Measurements from ENCODE around the gene LZTR1. TPM values are rescaled to one million over a fixed set of nuclear protein-coding genes. Genes with fewer than 3 reads are reported as not detected.

The LZTR1 gene
- total RNA-seq, 2 experiments from 2014 or later = 56.2 to 58.0 TPM

DNA sequence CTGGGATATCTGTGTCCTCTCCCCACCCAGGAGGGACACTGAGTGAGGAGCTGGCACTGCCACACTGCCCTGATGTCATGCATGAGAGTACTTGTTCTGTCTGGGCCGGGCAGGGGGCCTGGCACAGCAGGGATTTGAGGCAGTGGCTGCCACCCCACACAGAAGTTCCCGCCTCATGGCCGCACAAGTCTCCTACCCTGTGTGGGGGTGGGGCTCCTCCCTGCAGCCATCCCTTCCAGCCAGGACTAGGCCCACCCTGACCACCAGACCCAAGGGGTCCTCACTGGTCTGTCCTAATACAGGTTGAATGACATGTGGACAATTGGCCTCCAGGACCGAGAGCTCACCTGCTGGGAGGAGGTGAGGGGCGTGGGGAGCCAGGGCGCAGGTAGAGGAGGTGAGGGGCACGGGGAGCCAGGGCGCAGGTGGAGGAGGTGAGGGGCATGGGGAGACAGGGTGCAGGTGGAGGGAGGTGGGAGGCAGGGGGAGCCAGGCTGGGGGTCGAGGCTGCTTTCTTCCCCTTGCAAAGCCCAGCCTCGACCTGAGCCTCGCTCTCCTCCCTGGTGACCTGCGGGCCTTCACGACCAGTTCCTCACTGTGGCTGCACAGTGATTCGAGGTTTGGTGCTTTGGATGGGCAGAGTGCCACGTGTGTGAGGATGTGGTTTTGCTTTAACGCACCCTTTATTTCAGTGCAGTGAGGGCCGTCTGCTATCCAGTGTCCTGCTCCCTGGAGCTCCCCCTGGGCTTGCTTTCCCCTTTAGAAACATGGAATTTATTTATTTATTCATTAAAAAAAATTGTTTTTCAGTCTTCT lies 7.4 kb downstream of the LZTR1 start:
- ChIA-PET CTCF (no interaction called here), POLR2A (interaction anchor here (1.1 kb wide), 1 partner anchor 11 kb away, joined by 4 read pairs; no protein-coding TSS in a partner anchor)
- no peaks in the 10 kb centered on the region for H3K27me3 Mint-ChIP-seq (ENCODE audit: low read depth)

DNA sequence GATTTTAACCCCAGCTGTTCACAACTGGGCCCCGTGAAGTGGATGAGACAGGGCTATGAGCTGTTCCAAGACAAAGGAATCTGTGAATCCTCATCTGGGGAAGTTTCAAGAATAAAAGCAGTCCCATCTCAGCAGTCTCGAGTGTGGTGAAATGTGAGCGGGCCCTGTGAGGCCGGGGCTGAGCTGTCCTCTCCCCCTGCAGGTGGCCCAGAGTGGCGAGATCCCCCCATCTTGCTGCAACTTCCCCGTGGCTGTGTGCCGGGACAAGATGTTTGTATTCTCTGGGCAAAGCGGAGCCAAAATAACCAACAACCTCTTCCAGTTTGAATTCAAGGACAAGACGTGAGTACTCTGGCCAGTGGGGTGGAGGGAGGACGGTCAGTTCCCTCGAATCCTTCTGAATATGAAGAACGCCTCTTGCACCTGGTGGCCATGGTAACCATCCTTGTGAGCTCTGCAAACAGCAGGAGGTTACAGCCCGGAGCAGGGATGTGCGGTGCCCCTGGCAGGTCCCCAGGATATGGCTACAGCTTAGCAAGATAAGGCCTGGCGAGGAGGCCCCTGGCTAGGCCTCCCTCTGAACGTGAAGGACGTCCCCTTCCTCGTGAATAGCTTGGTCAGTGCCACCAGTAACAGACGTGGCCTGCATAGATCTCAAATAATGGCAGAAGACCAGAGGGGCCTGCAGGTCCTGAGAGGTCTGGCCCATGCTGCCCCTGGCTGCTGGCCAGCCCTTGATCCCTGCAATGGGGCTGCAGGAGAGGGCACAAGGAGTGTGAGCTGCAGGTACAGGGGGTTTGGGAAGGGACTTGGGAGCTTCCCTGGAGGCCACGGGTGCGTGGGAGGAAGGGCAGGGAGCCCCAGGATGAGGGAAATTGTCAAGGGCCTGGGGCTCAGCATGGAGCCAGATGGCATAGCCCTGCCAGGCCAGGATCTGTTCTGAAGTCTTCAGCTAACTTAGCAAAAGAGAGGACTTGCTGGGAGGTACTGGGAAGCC lies 8.4 kb downstream of the LZTR1 start:
- DNase-seq (no peak), ATAC-seq (no peak)
- H3K4me1 Mint-ChIP-seq (ENCODE audit: low read depth) = peaks cover 10% of the 10 kb centered on the region
- ChIA-PET CTCF (interaction anchor here (1.2 kb wide), 1 partner anchor 12 kb away, joined by 3 read pairs; the partner anchor contains the start of gene THAP7), POLR2A (interaction anchor here (1.1 kb wide), 1 partner anchor 10 kb away, joined by 4 read pairs; no protein-coding TSS in a partner anchor)
- peaks cover 9% of the 10 kb centered on the region for H3K36me3 Mint-ChIP-seq (ENCODE audit: low read depth)
- no peaks in the 10 kb centered on the region for H3K9me3 Mint-ChIP-seq (ENCODE audit: insufficient read depth)
- no peaks in the 10 kb centered on the region for H3K27me3 Mint-ChIP-seq (ENCODE audit: low read depth)
- no peak overlapping the region for H3K27ac Mint-ChIP-seq
- H3K4me3 Mint-ChIP-seq = no peak overlapping the region

More for the DNA sequence above, 7.4 kb downstream of the LZTR1 start:
- DNase-seq = no peak
- no peak for ATAC-seq
- H3K4me1 Mint-ChIP-seq (ENCODE audit: low read depth) = peaks cover 10% of the 10 kb centered on the region
- H3K9me3 Mint-ChIP-seq (ENCODE audit: insufficient read depth) = no peaks in the 10 kb centered on the region
- peaks cover 9% of the 10 kb centered on the region for H3K36me3 Mint-ChIP-seq (ENCODE audit: low read depth)
- no peak overlapping the region for H3K4me3 Mint-ChIP-seq
- H3K27ac Mint-ChIP-seq = no peak overlapping the region

GRCh38 chr22:20991252-20992055 lies 9.4 kb downstream of the LZTR1 start:
- ChIA-PET POLR2A (interaction anchor here (0.7 kb wide), 1 partner anchor 9 kb away, joined by 3 read pairs; no protein-coding TSS in a partner anchor), CTCF (interaction anchor here (1.2 kb wide), 1 partner anchor 11 kb away, joined by 3 read pairs; the partner anchor contains the start of gene THAP7)
- ATAC-seq (no peak), DNase-seq (no peak)
- Mint-ChIP-seq H3K4me3 (no peak overlapping the region), H3K4me1 (ENCODE audit: low read depth) (peaks cover 10% of the 10 kb centered on the region), H3K36me3 (ENCODE audit: low read depth) (peaks cover 12% of the 10 kb centered on the region), H3K27ac (no peak overlapping the region), H3K9me3 (ENCODE audit: insufficient read depth) (no peaks in the 10 kb centered on the region), H3K27me3 (ENCODE audit: low read depth) (no peaks in the 10 kb centered on the region)

GRCh38 chr22:20992056-20992442 lies 10.0 kb downstream of the LZTR1 start:
- ChIA-PET POLR2A (no interaction called here), CTCF (no interaction called here)
- no peak overlapping the region for H3K27ac Mint-ChIP-seq
- no peak for DNase-seq
- H3K27me3 Mint-ChIP-seq (ENCODE audit: low read depth) = no peaks in the 10 kb centered on the region
- H3K4me1 Mint-ChIP-seq (ENCODE audit: low read depth) = peaks cover 10% of the 10 kb centered on the region
- H3K9me3 Mint-ChIP-seq (ENCODE audit: insufficient read depth) = no peaks in the 10 kb centered on the region
- peaks cover 10% of the 10 kb centered on the region for H3K36me3 Mint-ChIP-seq (ENCODE audit: low read depth)
- H3K4me3 Mint-ChIP-seq = no peak overlapping the region
- no peak for ATAC-seq

- ATAC-seq (no peak), DNase-seq (no peak)
- no peak overlapping the region for H3K27ac Mint-ChIP-seq
- H3K4me1 Mint-ChIP-seq (ENCODE audit: low read depth) = peaks cover 10% of the 10 kb centered on the region
- no peak overlapping the region for H3K4me3 Mint-ChIP-seq
- no peaks in the 10 kb centered on the region for H3K27me3 Mint-ChIP-seq (ENCODE audit: low read depth)
- H3K36me3 Mint-ChIP-seq (ENCODE audit: low read depth) = peaks cover 8% of the 10 kb centered on the region
- ChIA-PET POLR2A (interaction anchor here (0.5 kb wide), 1 partner anchor 1325 kb away, joined by 3 read pairs; no protein-coding TSS in a partner anchor), CTCF (no interaction called here)
- H3K9me3 Mint-ChIP-seq (ENCODE audit: insufficient read depth) = no peaks in the 10 kb centered on the region
Observed at GRCh38 chr22:20992456-20993303, 10.6 kb downstream of the LZTR1 start.

- no peak overlapping the region for H3K27ac Mint-ChIP-seq
- H3K4me3 Mint-ChIP-seq = no peak overlapping the region
- peaks cover 13% of the 10 kb centered on the region for H3K36me3 Mint-ChIP-seq (ENCODE audit: low read depth)
- ChIA-PET POLR2A (no interaction called here), CTCF (no interaction called here)
- DNase-seq = no peak
- ATAC-seq = no peak
- no peaks in the 10 kb centered on the region for H3K9me3 Mint-ChIP-seq (ENCODE audit: insufficient read depth)
- H3K4me1 Mint-ChIP-seq (ENCODE audit: low read depth) = peaks cover 10% of the 10 kb centered on the region
- H3K27me3 Mint-ChIP-seq (ENCODE audit: low read depth) = no peaks in the 10 kb centered on the region
Observed at GRCh38 chr22:20993304-20994127, 11.4 kb downstream of the LZTR1 start.

DNA sequence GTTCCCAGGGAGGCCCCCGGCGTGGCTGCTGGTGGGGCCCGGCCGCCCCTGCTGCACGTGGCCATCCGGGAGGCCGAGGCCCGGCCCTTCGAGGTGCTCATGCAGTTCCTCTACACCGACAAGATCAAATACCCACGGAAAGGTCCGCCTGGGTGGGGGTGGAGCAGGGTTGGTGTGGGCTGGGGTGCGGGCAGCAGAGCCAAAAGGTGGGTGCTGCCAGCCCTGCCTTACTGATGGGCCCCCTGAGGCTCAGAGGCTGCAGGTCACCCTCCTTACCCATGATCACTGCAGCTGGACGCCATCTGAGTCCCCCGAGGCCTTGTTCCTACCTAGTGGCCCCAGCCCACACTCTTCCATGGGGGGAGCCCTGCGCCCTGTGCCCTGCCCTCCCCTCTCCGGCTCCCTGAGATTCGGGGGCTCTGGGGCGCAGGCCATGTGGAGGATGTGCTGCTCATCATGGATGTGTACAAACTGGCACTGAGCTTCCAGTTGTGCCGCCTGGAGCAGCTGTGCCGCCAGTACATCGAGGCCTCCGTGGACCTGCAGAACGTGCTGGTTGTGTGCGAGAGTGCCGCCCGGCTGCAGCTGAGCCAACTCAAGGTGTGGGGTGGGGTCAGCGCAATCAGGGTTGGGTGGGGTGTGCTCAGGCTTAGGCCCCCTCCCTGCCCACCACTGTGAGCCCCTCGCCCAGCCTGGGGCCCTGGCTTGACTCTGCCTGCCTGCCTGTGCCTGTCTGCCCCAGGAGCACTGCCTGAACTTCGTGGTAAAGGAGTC lies 12.2 kb downstream of the LZTR1 start:
- no peak for ATAC-seq
- POLR2A ChIA-PET = no interaction called here
- no peak overlapping the region for H3K27ac Mint-ChIP-seq

GRCh38 chr22:20994902-20995241 lies 12.8 kb downstream of the LZTR1 start:
- no peak overlapping the region for H3K27ac Mint-ChIP-seq
- no peak for ATAC-seq
- ChIA-PET CTCF (no interaction called here), POLR2A (no interaction called here)
- no peaks in the 10 kb centered on the region for H3K27me3 Mint-ChIP-seq (ENCODE audit: low read depth)
- H3K4me1 Mint-ChIP-seq (ENCODE audit: low read depth) = peaks cover 5% of the 10 kb centered on the region
- DNase-seq = no peak
- peaks cover 17% of the 10 kb centered on the region for H3K36me3 Mint-ChIP-seq (ENCODE audit: low read depth)
- H3K9me3 Mint-ChIP-seq (ENCODE audit: insufficient read depth) = no peaks in the 10 kb centered on the region
- H3K4me3 Mint-ChIP-seq = no peak overlapping the region

More for the DNA sequence above, 12.2 kb downstream of the LZTR1 start:
- Mint-ChIP-seq H3K9me3 (ENCODE audit: insufficient read depth) (no peaks in the 10 kb centered on the region), H3K4me3 (no peak overlapping the region), H3K27me3 (ENCODE audit: low read depth) (no peaks in the 10 kb centered on the region), H3K36me3 (ENCODE audit: low read depth) (peaks cover 17% of the 10 kb centered on the region), H3K4me1 (ENCODE audit: low read depth) (peaks cover 8% of the 10 kb centered on the region)
- CTCF ChIA-PET = no interaction called here
- DNase-seq = no peak

GRCh38 chr22:20995329-20996030 lies 13.4 kb downstream of the LZTR1 start:
- no peak for DNase-seq
- Mint-ChIP-seq H3K4me3 (no peak overlapping the region), H3K4me1 (ENCODE audit: low read depth) (peaks cover 7% of the 10 kb centered on the region), H3K36me3 (ENCODE audit: low read depth) (peaks cover 21% of the 10 kb centered on the region), H3K9me3 (ENCODE audit: insufficient read depth) (no peaks in the 10 kb centered on the region), H3K27ac (no peak overlapping the region), H3K27me3 (ENCODE audit: low read depth) (no peaks in the 10 kb centered on the region)
- ChIA-PET POLR2A (interaction anchor here (0.9 kb wide), 1 partner anchor 13 kb away, joined by 3 read pairs; the partner anchor contains the start of gene LZTR1), CTCF (no interaction called here)
- ATAC-seq = no peak
